Esophagus muscularis mucosa (tissue), 4 donors: ENCODE data around the gene HOOK2. TPM values are rescaled to one million over a fixed set of nuclear protein-coding genes. Genes with fewer than 3 reads are reported as not detected.

Experiments
- DNase-seq: peaks from one replicate; pipeline ENCODE4 v3.0.0-alpha.2; 2017; ENCODE audit errors: extremely low spot score
- H3K27ac ChIP-seq, 4 donors: fragments of 200-600 bp; sonication (generic); replicated peaks in 1 of 4; 1 replicate in 3 of 4; 2 replicates in 1 of 4; pipeline ENCODE4 v1.5.1; 2016 to 2019; ENCODE audit warnings: mild to moderate bottlenecking in 1 of 4
- H3K27me3 ChIP-seq, 4 donors: fragments of 200-600 bp; sonication (generic); one replicate each; pipeline versions ENCODE4 v1.5.1 to v1.6.0; 2016 to 2019
- H3K36me3 ChIP-seq, 4 donors: fragments of 200-600 bp; sonication (generic); one replicate each; pipeline ENCODE4 v1.5.1; 2016 to 2019
- H3K4me1 ChIP-seq, 4 donors: fragments of 200-600 bp; sonication (generic); one replicate each; pipeline ENCODE4 v1.5.1; 2016 to 2019
- H3K4me3 ChIP-seq, 4 donors: fragments of 200-600 bp; sonication (generic); 1 replicate in 2 of 4; 2 replicates in 2 of 4; pipeline ENCODE4 v1.5.1; 2016 to 2019; ENCODE audit warnings: mild to moderate bottlenecking in 4 of 4, moderate library complexity in 1 of 4
- H3K9me3 ChIP-seq, 4 donors: fragments of 200-600 bp; sonication (generic); 1 replicate in 3 of 4; 2 replicates in 1 of 4; pipeline ENCODE4 v1.5.1; 2016 to 2019
- CTCF ChIP-seq, 3 experiments: fragments of 200-600 bp in 2 of 3; fragments of 450-650 bp in 1 of 3; sonication (generic) in 2 of 3; IDR thresholded peaks; one replicate each; pipeline ENCODE4 v1.5.1; 2017 to 2019; ENCODE audit warnings: antibody characterized with exemption in 3 of 3, mild to moderate bottlenecking in 2 of 3, moderate library complexity in 1 of 3
- EP300 ChIP-seq: sonication (generic); formaldehyde crosslinking; IDR thresholded peaks from one replicate; pipeline ENCODE4 v1.6.1; 2017; ENCODE audit warnings: antibody characterized with exemption
- POLR2A ChIP-seq: fragments of 450-650 bp; IDR thresholded peaks from one replicate; pipeline ENCODE4 v1.6.1; 2017; ENCODE audit warnings: antibody characterized with exemption, moderate library complexity, mild to moderate bottlenecking, low read depth
- POLR2AphosphoS5 ChIP-seq, 2 donors: sonication (generic); formaldehyde crosslinking; IDR thresholded peaks; one replicate each; pipeline ENCODE4 v1.6.1; 2017; ENCODE audit warnings: antibody characterized with exemption in 2 of 2
- WGBS: methylation state at CpG from one replicate; pipeline ENCODE4 v1.1.5; 2018; 5-methylcytosine and 5-hydroxymethylcytosine counted together
- intact Hi-C: fragments of 100-400 bp; cut with DNase I; formaldehyde crosslinking; loops from one replicate; pipeline ENCODE4 v1.15.1; 2023
- total RNA-seq, 4 donors: library from RNA; depleted of rRNA; stranded (reverse); fragments of >200 nt; gene quantifications; one replicate each; pipeline versions ENCODE4 v1.1.0 to v1.2.1, GENCODE V29; 2016

The HOOK2 gene
- total RNA-seq, 4 donors from 2014 or later, result 7.1 to 17.0 (median 12.6) TPM

DNA sequence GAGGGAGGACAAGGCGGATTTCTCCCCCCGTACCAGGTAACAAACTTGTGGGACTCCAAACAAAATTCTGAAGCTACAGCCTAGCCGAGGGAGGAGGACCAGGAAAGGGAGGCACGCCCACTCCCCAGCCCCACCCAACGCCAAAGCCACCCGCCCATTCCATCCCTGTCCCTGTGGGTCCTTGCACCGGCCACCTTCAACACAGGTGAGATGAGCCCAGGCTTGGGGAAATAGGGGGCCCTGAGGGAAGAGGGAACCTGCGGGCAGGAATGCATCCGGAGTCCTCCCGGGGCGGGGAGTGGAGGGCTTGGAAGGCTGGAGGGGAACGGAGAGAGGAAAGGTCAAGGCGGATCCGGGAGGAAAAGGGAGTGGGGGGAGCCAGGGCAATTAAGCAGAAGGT, 23.7 kb downstream of the HOOK2 start, which contains the start of gene BEST2:
BEST2 (plus strand) TSS at position 157 of the 400 bp plus-strand sequence. CDS start 802 bp downstream, outside the sequence.
- TF ChIP-seq POLR2A (no peak), CTCF (IDR thresholded peaks at IDR 0.05) (no peak), EP300 (no peak), POLR2AphosphoS5 (IDR thresholded peaks at IDR 0.05) (no peak)
- H3K36me3 ChIP-seq, result peaks cover 16 to 20% (median 16%) of the 10 kb centered on the region in 4 donors
- DNase-seq, result no peak
- peaks cover 0 to 56% (median 0%) of the 10 kb centered on the region in 4 donors for H3K27me3 ChIP-seq
- no peak within 1 kb of the TSS for H3K4me3 ChIP-seq
- H3K27ac ChIP-seq, result no peak within 1 kb of the TSS
- peaks cover 0 to 9% (median 3%) of the 10 kb centered on the region in 4 donors for H3K9me3 ChIP-seq
- H3K4me1 ChIP-seq, result peaks cover 0 to 3% (median 0%) of the 10 kb centered on the region in 4 donors
- intact Hi-C loops, result no loop called here
- WGBS, result 60% methylated on average over 14 of the region's 14 CpGs

DNA sequence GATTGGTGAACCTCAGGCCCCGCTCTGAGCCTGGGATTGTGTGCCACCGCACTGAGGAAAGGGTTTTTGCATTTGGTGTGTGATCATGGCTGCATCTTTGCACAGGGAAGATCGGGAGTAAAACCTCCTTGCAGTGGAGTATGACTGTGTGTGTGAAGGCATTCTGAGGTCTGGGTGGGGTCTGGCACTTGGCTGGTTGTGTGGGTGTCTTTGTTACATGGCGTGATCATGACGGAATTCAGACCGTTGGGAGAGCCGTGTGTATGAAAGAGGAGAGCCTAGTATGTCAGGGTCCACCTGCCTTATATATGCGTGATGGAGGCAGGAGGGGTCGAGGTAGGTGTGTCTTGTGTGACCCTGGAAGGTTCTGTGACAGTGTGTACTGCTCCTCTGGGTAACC, 24.5 kb downstream of the HOOK2 start:
- intact Hi-C loops, result no loop called here
- no peak for DNase-seq
- Histone ChIP-seq H3K27ac (no peak overlapping the region), H3K4me3 (no peak overlapping the region), H3K9me3 (peaks cover 0 to 9% (median 3%) of the 10 kb centered on the region in 4 donors), H3K4me1 (peaks cover 0 to 3% (median 0%) of the 10 kb centered on the region in 4 donors), H3K36me3 (peaks cover 22 to 28% (median 24%) of the 10 kb centered on the region in 4 donors), H3K27me3 (peaks cover 0 to 56% (median 0%) of the 10 kb centered on the region in 4 donors)
- TF ChIP-seq POLR2A, result no peak
- no peak for TF ChIP-seq CTCF (IDR thresholded peaks at IDR 0.05)
- no peak for TF ChIP-seq POLR2AphosphoS5 (IDR thresholded peaks at IDR 0.05)
- TF ChIP-seq EP300, result no peak
- 60% methylated on average over 9 of the region's 9 CpGs for WGBS

GRCh38 chr19:12749938-12750521, 25.3 kb downstream of the HOOK2 start:
- no peak for DNase-seq
- 27% methylated on average over 11 of the region's 24 CpGs for WGBS
- Histone ChIP-seq H3K4me1 (peaks cover 0 to 3% (median 0%) of the 10 kb centered on the region in 4 donors), H3K27me3 (peaks cover 0 to 56% (median 0%) of the 10 kb centered on the region in 4 donors), H3K9me3 (peaks cover 0 to 9% (median 3%) of the 10 kb centered on the region in 4 donors), H3K4me3 (no peak overlapping the region), H3K36me3 (peaks cover 29 to 36% (median 32%) of the 10 kb centered on the region in 4 donors), H3K27ac (no peak overlapping the region)
- TF ChIP-seq POLR2A, result no peak
- no peak for TF ChIP-seq EP300
- no peak for TF ChIP-seq CTCF (IDR thresholded peaks at IDR 0.05)
- TF ChIP-seq POLR2AphosphoS5 (IDR thresholded peaks at IDR 0.05), result no peak
- intact Hi-C loops, result no loop called here

GRCh38 chr19:12748489-12748888, 26.9 kb downstream of the HOOK2 start:
- no peak for DNase-seq
- Histone ChIP-seq H3K27me3 (peaks cover 0 to 48% (median 0%) of the 10 kb centered on the region in 4 donors), H3K36me3 (peaks cover 34 to 50% (median 42%) of the 10 kb centered on the region in 4 donors), H3K27ac (no peak overlapping the region), H3K9me3 (peaks cover 0 to 9% (median 3%) of the 10 kb centered on the region in 4 donors), H3K4me3 (no peak overlapping the region), H3K4me1 (peaks cover 0 to 3% (median 0%) of the 10 kb centered on the region in 4 donors)
- TF ChIP-seq CTCF (IDR thresholded peaks at IDR 0.05), result no peak
- no peak for TF ChIP-seq POLR2A
- TF ChIP-seq EP300, result no peak
- no peak for TF ChIP-seq POLR2AphosphoS5 (IDR thresholded peaks at IDR 0.05)
- 75% methylated on average over 4 of the region's 6 CpGs for WGBS
- intact Hi-C loops, result no loop called here
